Nephron (organoid): ENCODE data around the gene ADGRD1.

Experiments
- H3K27ac Mint-ChIP-seq, 3 experiments: 2 replicates each; pipeline ENCODE4 v1.8.0; 2020; ENCODE audit warnings: mixed read lengths in 3 of 3, mild to moderate bottlenecking in 2 of 3, moderate library complexity in 1 of 3
- H3K27me3 Mint-ChIP-seq: 2 replicates; pipeline ENCODE4 v1.8.0; 2021; ENCODE audit warnings: low read depth, mild to moderate bottlenecking, moderate library complexity, mixed read lengths
- H3K36me3 Mint-ChIP-seq: 2 replicates; pipeline ENCODE4 v1.8.0; 2020; ENCODE audit warnings: low read depth, mixed read lengths
- H3K4me1 Mint-ChIP-seq: 2 replicates; pipeline ENCODE4 v1.8.0; 2020; ENCODE audit warnings: mixed read lengths
- H3K4me3 Mint-ChIP-seq, 3 experiments: 2 replicates each; pipeline ENCODE4 v1.8.0; 2020; ENCODE audit warnings: mild to moderate bottlenecking in 3 of 3, mixed read lengths in 3 of 3, moderate library complexity in 2 of 3
- H3K9me3 Mint-ChIP-seq: 2 replicates; pipeline ENCODE4 v1.8.0; 2020; ENCODE audit warnings: mixed read lengths
- CTCF ChIP-seq, 3 experiments: fragments of 200-600 bp; sonication (generic); IDR thresholded peaks; one replicate each; pipeline ENCODE4 v1.5.0; 2021; ENCODE audit warnings: antibody characterized with exemption in 3 of 3; ENCODE audit not compliant: unreplicated experiment in 3 of 3

The ADGRD1 gene

GRCh38 chr12:130916241-130916911 is 37.3 kb upstream of the ADGRD1 start:
- peak; percentile 95 to 98 (median 98) for TF ChIP-seq CTCF (IDR thresholded peaks at IDR 0.05; ENCODE audit: unreplicated experiment in 3 of 3)
- Mint-ChIP-seq H3K36me3 (no peaks in the 10 kb centered on the region), H3K27me3 (peaks cover 28% of the 10 kb centered on the region), H3K4me3 (peak overlapping the region; percentile 67 to 75 (median 73)), H3K27ac (peak overlapping the region; percentile 17 to 68 (median 59)), H3K9me3 (peaks cover 11% of the 10 kb centered on the region), H3K4me1 (peaks cover 17% of the 10 kb centered on the region)

GRCh38 chr12:130917607-130918006 is 36.1 kb upstream of the ADGRD1 start:
- peaks cover 2% of the 10 kb centered on the region for H3K9me3 Mint-ChIP-seq
- no peak overlapping the region for H3K27ac Mint-ChIP-seq
- H3K27me3 Mint-ChIP-seq = peaks cover 28% of the 10 kb centered on the region
- H3K4me1 Mint-ChIP-seq = peaks cover 25% of the 10 kb centered on the region
- H3K4me3 Mint-ChIP-seq = no peak overlapping the region
- no peak for TF ChIP-seq CTCF (IDR thresholded peaks at IDR 0.05; ENCODE audit: unreplicated experiment in 3 of 3)
- H3K36me3 Mint-ChIP-seq = no peaks in the 10 kb centered on the region

GRCh38 chr12:130919086-130919485 is 34.6 kb upstream of the ADGRD1 start:
- peaks cover 23% of the 10 kb centered on the region for H3K27me3 Mint-ChIP-seq
- H3K9me3 Mint-ChIP-seq = peaks cover 2% of the 10 kb centered on the region
- H3K4me1 Mint-ChIP-seq = peaks cover 33% of the 10 kb centered on the region
- no peak overlapping the region for H3K4me3 Mint-ChIP-seq
- H3K27ac Mint-ChIP-seq = no peak overlapping the region
- no peak for TF ChIP-seq CTCF (IDR thresholded peaks at IDR 0.05; ENCODE audit: unreplicated experiment in 3 of 3)
- H3K36me3 Mint-ChIP-seq = no peaks in the 10 kb centered on the region

GRCh38 chr12:130920119-130920703 is 33.5 kb upstream of the ADGRD1 start:
- Mint-ChIP-seq H3K4me3 (no peak overlapping the region), H3K4me1 (peaks cover 35% of the 10 kb centered on the region), H3K36me3 (no peaks in the 10 kb centered on the region), H3K27me3 (peaks cover 17% of the 10 kb centered on the region), H3K9me3 (peaks cover 2% of the 10 kb centered on the region), H3K27ac (peak overlapping the region in 2 of 3 experiments; percentile 1 to 10)
- TF ChIP-seq CTCF (IDR thresholded peaks at IDR 0.05; ENCODE audit: unreplicated experiment in 3 of 3) = no peak

GRCh38 chr12:130920723-130921381 is 32.9 kb upstream of the ADGRD1 start:
- H3K4me1 Mint-ChIP-seq = peaks cover 42% of the 10 kb centered on the region
- no peak overlapping the region for H3K4me3 Mint-ChIP-seq
- H3K36me3 Mint-ChIP-seq = no peaks in the 10 kb centered on the region
- TF ChIP-seq CTCF (IDR thresholded peaks at IDR 0.05; ENCODE audit: unreplicated experiment in 3 of 3) = no peak
- peak overlapping the region in 2 of 3 experiments; percentile 1 to 10 for H3K27ac Mint-ChIP-seq
- H3K9me3 Mint-ChIP-seq = peaks cover 2% of the 10 kb centered on the region
- H3K27me3 Mint-ChIP-seq = peaks cover 17% of the 10 kb centered on the region
